Measurements from ENCODE around the gene EIF4E2.

- TF ChIP-seq CTCF (IDR thresholded peaks at IDR 0.05) (no peak), POLR2A (IDR thresholded peaks at IDR 0.05) (no peak)
Measured at GRCh38 chr2:232515639-232516038, 34.9 kb upstream of the EIF4E2 start.

Measured in vagina (tissue), 2 donors.